GM19463 (cell line): ENCODE data around the gene HMX1.

ENCODE experiments used
- ATAC-seq: cut with Tn5 transposase; IDR thresholded peaks from one replicate; pipeline ENCODE4 v1.9.1; 2021; ENCODE audit warnings: mild to moderate bottlenecking, moderate library complexity; ENCODE audit not compliant: unreplicated experiment

HMX1 gene

DNA sequence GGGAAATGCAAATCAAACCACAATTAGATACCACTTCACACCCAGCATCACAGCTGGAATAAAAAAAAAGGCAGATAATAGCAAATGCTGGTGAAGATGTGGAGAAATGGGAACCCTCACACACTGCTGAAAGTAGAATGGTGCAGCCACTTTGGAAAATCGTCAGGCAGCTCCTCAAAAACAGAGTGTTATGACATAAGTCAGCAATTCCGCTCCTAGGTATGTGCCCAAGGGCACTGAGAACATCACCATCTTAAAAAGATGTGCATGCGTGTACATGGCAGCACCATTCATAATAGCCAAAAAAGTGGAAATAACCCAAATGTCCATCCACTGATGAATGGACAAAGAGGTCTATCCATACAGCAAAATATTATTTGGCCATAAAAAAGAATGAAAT, 28.0 kb downstream of the HMX1 start:
- no peak for ATAC-seq

DNA sequence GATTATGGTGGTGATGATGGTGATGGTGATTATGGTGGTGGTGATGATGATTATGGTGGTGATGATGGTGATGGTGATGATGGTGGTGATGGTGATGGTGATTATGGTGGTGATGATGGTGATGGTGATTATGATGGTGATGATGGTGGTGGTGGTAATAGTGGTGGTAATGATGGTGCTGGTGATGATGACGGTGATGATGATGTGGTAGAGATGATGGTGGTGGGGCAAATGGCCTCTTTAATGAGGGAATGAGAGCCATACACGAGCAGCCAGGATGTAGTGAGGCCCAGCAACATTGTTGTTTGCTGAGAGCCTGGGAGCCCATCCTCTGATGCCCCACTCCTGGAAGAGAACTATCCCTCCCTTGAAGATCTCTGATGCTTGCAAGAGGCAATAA, 29.0 kb downstream of the HMX1 start:
- no peak for ATAC-seq

- no peak for ATAC-seq
Measured at GRCh38 chr4:8841678-8842268, 29.9 kb downstream of the HMX1 start.

GRCh38 chr4:8840816-8841455, 30.7 kb downstream of the HMX1 start:
- ATAC-seq = no peak

DNA sequence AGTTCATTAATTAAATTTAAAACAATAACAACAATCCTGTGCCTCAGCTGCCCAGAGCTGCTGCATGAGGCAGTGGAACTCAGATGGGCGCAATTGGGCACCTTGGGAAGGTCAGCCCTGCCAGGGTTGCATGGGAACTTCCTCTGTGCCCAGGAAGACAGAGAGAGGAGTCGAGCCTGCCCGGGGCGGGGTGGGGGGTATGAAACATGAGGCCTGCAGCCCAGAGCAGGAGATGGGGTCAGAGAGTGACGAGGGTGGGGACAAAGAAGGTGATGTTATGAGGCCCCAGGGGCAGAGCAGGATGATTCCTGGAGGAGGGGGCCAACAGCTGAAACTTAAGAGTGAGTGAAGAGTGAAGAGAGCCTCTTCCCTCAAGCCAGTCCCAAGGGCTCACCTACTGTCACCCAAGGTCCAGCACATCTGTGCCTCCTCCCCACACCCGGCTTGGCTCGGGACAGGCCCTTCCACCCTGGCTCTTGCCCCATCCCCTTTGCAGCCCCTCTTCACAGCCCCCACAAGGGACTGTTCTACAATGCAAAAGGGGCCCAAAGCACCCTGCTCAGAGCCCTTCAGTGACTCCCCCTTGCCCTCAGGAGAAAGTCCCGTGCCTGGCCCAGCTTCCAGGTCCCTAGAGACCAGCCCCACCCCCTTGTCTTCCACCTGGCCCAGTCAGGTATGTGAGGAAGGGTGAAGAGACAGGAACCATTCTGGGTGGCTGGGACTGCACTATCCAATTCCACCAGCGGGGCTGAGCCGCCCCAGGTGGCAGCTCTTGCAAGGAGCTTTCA, 31.4 kb downstream of the HMX1 start:
- no peak for ATAC-seq

GRCh38 chr4:8838961-8839431, 32.6 kb downstream of the HMX1 start:
- ATAC-seq = no peak

DNA sequence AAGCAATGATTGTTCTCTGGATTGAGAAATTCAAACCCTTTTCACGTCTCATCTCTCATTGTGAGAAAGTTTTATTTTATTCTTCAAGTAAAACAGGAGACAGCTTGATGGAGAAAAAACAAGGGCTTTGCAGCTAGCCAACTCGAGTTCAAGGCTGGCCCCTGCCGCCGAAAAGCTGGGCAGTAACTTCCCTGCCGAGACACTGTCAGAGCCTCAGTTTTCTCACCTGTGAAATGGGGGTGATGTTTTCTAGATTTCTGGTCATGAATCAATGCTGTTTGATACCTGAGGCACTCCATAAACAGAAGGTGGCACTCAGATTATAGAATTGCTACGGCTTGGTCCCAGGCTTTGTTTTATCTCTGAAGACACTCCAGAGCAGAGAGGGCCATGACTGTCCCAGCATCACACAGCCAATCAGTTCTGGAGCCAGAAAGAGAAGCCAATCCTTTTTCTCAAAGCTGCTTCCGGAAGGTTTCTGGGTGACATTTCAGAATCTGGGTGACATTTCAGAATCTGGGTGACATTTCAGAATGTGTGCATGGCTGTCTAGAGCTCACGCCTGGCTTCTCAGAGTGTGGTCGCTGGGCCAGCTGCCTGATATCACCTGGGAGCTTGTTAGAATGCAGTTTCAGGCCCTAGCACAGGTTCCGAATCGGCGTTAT, 33.2 kb downstream of the HMX1 start:
- ATAC-seq = no peak

DNA sequence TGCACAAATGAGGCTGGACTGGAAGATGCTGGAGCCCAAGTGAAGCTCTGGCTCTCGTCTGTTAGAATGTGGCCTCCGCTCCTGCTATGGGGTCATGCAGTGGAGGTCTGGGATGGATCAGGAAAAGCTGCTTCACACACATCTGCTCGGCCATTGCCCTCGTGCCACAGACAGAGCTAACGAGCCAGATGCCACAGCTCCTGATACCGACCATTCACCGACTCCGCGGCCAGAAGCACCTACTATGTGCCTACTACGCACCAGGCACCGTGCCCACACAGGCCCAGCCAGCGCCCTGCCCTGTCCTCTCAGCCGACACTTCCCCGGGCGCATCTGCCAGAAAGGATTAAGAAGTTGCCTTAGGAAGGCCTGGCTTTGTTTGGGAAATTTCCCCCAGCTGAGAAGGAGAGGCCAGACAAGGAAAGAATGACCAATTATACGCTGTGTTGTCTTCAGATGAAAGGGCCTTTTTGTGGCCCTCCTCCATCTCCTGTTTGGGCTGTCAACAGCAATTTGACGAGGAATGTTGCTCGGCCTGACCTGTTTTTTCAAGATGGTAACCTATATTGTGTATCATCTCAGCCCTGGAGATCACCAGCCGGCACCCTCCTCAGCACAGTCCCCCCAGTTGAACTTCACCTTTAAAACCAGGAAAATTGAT, 34.3 kb downstream of the HMX1 start:
- ATAC-seq = no peak

DNA sequence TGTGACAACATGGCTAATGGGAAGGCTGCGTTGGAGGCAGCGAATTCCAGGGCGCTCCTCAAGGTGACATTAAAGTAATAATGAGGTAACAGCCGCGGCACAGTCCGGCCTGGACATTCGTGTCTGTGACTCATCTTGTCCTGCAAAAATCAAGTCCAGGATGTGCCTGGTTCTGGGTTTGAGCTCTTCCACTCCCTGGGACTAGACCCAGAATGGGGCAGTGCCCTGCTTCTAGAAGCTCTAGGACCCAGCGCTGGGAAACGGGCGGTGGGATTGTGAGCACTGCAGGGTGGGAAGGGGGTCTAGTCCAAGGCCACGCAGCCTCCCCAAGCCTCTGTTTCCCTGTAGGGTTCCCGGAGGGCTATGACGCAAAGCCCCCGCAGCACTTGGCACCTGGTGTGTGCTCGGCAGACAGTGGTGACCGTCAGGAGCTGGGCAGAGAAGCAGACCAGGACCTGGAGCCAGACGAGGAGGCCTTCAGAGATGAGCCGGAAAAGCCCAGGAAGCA, 34.9 kb downstream of the HMX1 start:
- ATAC-seq = no peak

DNA sequence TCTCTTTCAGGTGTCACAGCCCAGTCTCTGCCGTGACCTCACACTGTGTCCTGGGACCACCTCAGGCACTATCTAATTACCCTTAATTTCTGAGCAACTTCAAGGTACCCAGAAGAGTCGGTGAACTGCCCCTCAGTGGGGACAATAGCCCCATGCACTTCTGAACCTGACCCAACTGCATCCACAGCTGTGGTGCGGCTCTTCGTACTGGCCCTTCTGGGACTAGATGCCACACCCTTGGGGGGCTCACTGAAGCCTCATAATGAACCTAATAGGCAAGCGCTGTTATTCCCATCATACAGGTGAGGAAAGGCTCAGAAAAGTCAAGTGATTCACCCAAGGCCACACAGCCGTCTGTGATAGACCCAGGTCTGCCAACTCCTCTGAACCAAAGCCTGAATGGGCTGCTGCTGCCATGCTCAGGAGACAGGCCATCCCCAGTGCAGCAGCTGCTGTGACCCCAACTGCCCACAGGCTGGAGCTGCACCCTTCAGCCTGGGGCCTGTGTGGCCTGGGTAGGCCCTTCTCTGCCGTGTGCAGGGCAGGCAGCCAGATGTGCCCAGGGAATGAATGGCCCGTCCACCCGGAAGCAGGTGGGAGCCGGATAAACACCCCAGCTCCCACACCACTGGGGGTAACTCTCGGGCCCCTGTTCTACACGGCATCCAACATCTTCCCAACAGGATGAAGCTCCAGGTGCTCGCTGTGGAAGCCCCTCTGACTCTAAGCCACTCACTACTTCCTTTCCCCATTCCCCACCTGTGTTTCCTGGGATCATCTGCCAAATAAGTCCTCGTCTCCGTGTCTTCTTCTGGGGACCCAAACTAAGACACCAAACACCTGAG, 35.9 kb downstream of the HMX1 start:
- ATAC-seq = no peak

GRCh38 chr4:8834681-8835220, 36.9 kb downstream of the HMX1 start:
- ATAC-seq = no peak

DNA sequence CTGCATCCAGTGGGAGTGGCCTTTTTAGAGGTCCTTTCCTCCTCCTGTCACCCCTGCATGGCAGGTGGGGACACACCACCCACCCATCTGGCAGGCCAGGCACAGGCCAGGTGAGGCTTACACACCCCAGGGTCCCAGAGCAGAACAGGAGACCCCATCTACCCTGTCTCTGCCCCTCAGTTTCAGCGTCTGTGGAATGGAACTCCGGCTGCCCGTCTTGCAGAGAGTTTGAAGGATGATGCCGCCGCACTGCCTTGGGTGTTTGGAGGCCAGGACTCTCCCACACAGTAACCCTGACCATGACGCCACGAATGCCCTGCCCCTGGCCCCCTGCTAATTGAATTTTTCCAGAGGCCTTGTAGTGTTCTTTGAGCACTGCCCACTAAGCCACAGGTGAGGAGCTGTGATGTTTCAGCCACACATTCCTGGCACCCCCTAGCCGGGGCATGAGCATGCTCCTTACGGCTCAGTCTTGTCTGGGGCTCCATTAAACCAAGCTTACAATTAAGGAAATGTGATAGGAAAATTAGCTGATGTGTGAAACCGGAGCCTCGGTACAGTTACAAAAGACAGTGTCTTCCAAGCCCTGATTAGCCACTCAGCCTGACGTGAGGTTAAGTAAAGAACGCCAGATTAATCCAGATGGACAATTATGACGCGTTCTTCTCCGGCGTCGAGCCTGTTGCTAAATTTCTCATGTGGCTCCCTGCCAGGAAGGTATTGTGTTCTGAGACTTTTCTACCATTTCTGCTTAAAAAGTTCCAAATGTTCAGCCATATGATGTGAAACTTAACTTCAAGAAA, 39.3 kb downstream of the HMX1 start:
- ATAC-seq = no peak

- no peak for ATAC-seq
Measured at GRCh38 chr4:8831221-8832112, 40.2 kb downstream of the HMX1 start.

GRCh38 chr4:8830611-8831200, 40.9 kb downstream of the HMX1 start:
- ATAC-seq = no peak

GRCh38 chr4:8830056-8830455, 41.6 kb downstream of the HMX1 start:
- no peak for ATAC-seq

GRCh38 chr4:8829584-8829983, 42.1 kb downstream of the HMX1 start:
- no peak for ATAC-seq

DNA sequence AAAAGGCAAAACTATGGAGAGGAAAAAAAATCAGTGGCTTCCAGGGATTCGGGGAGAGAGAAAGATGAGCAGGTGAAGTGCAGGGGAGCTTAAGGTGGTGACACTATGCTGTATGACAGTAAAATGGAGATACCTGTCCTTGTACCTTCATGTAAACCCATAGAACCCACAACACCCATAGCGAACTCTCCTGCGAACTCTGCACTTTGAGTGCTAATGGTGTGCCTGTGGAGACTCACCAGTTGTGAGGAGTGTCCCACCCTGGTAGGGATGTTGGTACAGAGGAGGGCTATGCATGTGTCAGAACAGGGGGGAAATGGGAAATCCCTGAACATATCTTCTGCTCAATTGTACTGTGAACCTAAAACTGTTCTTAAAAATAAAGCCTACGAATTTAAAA, 42.8 kb downstream of the HMX1 start:
- no peak for ATAC-seq
